AG09319 (cell line): ENCODE data around the gene VSIG10.
"Not testable (repeated sequence)": the region's sequence is repeated elsewhere in the genome, so short reads cannot be mapped to it uniquely, and the experiment has no call there.

Experiments
- DNase-seq: peaks from one replicate; pipeline ENCODE4 v3.0.0-alpha.2; 2010; ENCODE audit warnings: low read depth; ENCODE audit errors: extremely low read depth
- TF ChIP-seq, protein P1 (sequence below): IDR thresholded peaks from 2 replicates; pipeline ENCODE4 v1.5.1; 2011; ENCODE audit warnings: low read depth, mild to moderate bottlenecking, inconsistent platforms, low read length, moderate library complexity

VSIG10 gene

DNA sequence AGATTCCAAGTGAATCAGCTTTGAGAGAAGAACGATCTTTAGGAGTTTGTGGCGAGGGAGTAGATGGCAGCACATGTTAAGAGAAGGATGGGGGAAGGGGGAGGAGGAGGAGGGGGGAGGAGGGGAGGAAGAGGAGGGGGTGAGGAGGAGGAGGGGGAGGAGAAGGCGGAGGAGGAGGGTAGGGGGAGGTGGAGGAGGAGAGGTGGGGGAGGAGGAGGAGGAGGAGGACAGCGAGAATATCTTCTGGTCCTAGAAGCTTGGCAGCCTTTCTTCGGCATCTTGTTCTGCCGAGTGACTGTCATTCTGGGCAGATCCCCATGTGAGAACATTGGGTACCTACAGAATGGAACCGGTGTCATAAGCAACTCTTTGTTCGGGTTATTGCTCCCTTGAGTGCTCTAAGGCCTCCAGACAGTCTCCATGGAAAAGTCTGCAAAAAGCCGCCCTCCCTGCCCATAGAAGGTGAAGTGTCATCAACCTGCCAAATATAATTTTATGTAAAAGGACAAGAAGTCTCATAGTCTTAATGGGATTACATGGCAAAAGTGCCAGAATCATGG lies 80.4 kb downstream of the VSIG10 start:
- TF ChIP-seq, protein P1, sequence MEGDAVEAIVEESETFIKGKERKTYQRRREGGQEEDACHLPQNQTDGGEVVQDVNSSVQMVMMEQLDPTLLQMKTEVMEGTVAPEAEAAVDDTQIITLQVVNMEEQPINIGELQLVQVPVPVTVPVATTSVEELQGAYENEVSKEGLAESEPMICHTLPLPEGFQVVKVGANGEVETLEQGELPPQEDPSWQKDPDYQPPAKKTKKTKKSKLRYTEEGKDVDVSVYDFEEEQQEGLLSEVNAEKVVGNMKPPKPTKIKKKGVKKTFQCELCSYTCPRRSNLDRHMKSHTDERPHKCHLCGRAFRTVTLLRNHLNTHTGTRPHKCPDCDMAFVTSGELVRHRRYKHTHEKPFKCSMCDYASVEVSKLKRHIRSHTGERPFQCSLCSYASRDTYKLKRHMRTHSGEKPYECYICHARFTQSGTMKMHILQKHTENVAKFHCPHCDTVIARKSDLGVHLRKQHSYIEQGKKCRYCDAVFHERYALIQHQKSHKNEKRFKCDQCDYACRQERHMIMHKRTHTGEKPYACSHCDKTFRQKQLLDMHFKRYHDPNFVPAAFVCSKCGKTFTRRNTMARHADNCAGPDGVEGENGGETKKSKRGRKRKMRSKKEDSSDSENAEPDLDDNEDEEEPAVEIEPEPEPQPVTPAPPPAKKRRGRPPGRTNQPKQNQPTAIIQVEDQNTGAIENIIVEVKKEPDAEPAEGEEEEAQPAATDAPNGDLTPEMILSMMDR = no peak
- no peak for DNase-seq

DNA sequence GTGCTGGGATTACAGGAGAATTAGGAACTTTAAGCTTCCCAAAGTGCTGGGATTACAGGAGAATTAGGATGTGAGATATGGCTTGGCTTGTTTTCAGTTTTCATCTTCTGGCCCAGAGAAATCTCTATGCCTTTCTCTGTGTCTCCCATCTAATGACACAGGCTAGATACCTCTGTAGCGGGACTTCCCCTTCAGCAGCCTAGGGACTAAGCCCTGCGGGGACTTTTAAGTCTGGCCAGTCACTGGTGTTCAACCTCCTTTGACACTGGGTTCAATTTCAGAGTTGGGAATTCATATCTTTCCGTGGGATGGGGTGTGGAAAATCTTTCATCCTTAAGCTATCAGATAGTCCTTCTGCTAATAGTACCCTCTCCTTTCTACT lies 81.1 kb downstream of the VSIG10 start:
- TF ChIP-seq, protein P1 = no peak
- DNase-seq = no peak

DNA sequence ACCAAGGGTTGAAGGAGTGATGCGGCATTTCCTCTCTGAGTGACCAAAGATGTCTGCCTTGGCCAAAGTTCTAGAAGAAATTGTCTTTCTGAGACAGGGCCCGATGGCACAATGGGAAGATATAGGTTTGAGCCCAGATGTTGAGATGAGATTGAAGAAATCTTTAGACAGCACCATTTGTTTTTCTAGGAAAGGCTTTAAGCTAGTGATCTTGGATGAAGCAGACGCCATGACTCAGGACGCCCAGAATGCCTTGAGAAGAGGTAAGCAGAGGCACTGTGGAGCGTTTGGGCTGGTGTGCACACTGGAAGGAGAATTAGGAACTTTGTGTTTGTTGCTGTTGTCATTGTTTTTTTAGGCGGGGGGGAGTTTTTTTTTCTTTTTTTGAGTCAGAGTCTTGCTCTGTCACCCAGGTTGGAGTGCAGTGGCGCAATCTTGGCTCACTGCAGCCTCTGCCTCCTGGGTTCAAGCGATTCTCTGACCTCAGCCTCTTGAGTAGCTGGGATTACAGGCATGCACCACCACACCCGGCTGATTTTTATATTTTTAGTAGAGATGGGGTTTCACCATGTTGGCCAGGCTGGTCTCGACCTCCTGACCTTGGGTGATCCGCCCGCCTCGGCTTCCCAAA lies 81.6 kb downstream of the VSIG10 start:
- not testable (repeated sequence) for DNase-seq

DNA sequence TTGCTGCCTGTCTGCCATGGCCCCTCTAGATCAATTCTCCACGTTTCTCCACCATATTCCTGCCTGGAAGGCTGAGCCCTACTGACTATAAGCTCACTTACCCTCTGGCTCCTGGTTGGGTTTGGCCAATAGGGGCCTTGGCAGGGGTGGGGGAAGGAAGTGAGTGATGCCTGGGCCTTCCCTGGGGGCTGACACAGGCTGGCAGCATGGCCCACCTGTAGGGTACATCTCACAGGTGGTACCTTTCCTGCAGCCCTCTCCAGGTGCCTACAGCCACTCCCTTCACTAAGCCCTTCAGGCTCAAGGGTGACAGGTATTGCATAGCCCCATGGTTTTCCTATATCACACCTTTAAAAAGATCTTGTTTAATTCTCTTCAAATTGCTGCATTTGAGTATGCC lies 83.8 kb downstream of the VSIG10 start:
- TF ChIP-seq, protein P1 = no peak
- no peak for DNase-seq

DNA sequence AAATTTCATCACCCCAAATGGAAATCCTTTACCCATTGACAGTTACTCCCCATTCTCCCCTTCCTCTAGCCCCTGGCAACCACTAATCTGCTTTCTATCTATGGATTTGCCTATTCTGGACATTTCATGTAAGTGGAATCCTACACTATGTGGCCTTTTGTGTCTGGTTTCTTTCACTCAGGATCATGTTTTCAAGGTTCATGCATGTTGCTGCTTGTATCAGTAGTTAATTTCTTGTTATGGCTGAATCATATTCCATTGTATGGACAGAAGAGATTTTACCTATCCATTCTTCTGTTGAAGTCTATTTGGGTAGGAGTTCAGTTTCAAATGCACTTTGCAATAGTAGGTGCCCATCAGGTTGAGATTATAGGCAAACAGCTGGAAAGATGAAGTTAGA lies 85.9 kb downstream of the VSIG10 start:
- no peak for DNase-seq
- TF ChIP-seq, protein P1 = no peak

DNA sequence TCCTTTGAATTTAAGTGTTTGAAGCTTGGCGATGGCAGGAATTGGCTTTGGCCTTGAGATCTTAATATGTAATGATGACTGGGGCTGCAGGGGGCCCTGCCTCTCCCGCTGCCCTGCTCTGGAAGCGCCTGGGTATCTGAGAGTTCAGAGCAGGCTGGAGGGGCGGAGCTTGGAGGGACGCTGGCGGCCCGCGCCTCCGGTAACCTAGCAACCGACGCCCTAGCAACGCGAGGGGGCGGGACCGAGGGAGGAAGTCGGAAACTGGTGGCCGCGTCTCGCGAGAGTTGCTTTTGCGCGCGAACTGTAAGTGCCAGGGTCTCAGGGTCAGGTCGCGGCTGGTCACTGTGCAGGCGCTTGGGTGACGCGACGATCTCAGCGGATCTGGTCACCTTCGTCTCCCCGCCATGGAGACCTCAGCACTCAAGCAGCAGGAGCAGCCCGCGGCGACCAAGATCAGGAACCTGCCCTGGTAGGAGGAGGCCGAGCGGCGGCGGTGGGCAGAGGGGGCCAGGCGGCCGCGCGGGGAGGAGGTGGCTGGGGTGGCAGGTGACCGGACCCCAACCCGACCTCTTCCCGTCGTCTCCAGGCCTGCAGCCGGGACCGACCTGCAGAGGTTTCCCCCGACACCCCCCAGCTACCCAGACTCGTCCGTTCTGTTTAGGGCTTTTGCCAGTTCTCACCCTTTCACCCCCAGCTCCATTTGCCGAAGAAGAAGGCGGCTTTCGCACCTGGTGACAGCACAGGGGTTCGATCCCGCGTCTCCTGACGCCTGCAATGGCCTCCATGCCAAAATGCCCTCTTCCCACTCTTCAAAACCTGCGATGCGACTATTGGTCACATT lies 87.2 kb downstream of the VSIG10 start, which contains the start of gene RFC5:
Gene RFC5 (plus strand): TSS at position 280 of the 841 bp plus-strand sequence. CDS start 125 bp downstream, at position 405.
- TF ChIP-seq, protein P1 = no peak; the same call in 1 of the 2 replicates
- DNase-seq = peak; percentile 93

DNA sequence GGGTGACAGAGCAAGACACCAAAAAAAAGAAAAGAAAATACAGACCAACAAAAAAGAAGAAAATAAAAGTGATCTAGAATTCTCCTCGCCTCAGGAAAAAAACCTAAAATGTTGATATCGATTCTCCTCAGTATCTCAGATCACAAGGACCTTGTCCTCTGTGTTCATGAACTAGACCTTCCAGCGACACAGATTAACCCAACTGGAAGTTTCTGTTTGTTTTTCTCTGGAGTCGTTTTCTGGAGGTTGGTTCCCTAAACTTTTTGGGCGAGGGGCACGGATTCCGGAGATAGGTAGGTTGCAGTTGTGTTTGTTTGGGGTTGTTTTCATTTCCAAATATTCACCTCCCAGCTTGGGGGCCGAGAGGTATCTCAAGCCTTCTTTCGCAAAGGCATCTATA lies 87.9 kb downstream of the VSIG10 start:
- TF ChIP-seq, protein P1 = no peak
- no peak for DNase-seq
